GM12878 (cell line): Measurements from ENCODE around the gene ZC3H12D. TPM values are rescaled to one million over a fixed set of nuclear protein-coding genes. Genes with fewer than 3 reads are reported as not detected.
A peak's percentile ranks its signal among the peaks of the same experiment; 100 is the strongest.

Experiments
- ATAC-seq: fragments of 200-7000 bp; cut with Tn5 transposase; 3 replicates; pipeline ENCODE4 v1.9.1; 2020; ENCODE audit warnings: mild to moderate bottlenecking, moderate library complexity
- BruUV-seq: library from RNA; stranded (reverse); fragments of 400-500 nt; replicated peaks from 2 replicates; lab custom pipeline; 2021; lab: Mats Ljungman, UMichigan
- CTCF ChIA-PET: fragments of 300-600 bp; sonication (Branson Sonifier 250); formaldehyde crosslinking; extraction: SDS; loops from one replicate; lab custom pipeline; 2021; ENCODE audit warnings: inconsistent platforms; lab: Yijun Ruan, JAX
- POLR2A ChIA-PET: fragments of 350-600 bp; formaldehyde crosslinking; extraction: SDS; loops from one replicate; lab custom pipeline; 2021; ENCODE audit warnings: inconsistent platforms; lab: Charles Lee
- RAD21 ChIA-PET: fragments of 300-600 bp; sonication (Branson Sonifier 250); formaldehyde crosslinking; loops from one replicate; lab custom pipeline; 2023; ENCODE audit warnings: antibody characterized with exemption; ENCODE audit not compliant: unreplicated experiment; lab: Charles Lee
- SMC1A ChIA-PET: fragments of 300-600 bp; sonication (Branson Sonifier 250); formaldehyde crosslinking; loops from one replicate; lab custom pipeline; 2023; ENCODE audit not compliant: unreplicated experiment, uncharacterized antibody; lab: Charles Lee
- DNase-seq: peaks from one replicate; pipeline ENCODE4 v3.0.0-alpha.2; 2011; ENCODE audit warnings: low read depth, low spot score
- FAIRE-seq: peaks from 3 replicates; lab custom pipeline; 2011; peaks lifted over from hg19 to GRCh38; lab: Jason Lieb, UNC
- H2AFZ ChIP-seq: 2 replicates; pipeline ENCODE4 v1.6.0; 2011; ENCODE audit warnings: low read depth, low read length, control low read depth; ENCODE audit not compliant: control insufficient read depth
- H3K27ac ChIP-seq: 2 replicates; pipeline ENCODE4 v1.5.1; 2011; ENCODE audit warnings: control low read depth; ENCODE audit not compliant: control insufficient read depth, insufficient read depth
- H3K27me3 ChIP-seq, 2 experiments: replicated peaks in 1 of 2; 2 replicates each; pipeline versions ENCODE4 v1.6.0 to v1.6.1; 2011; ENCODE audit warnings: low read length in 1 of 2; ENCODE audit not compliant: control insufficient read depth in 2 of 2, insufficient read depth in 2 of 2
- H3K36me3 ChIP-seq, 2 experiments: 2 replicates each; pipeline ENCODE4 v1.5.1; 2011; ENCODE audit warnings: low read length in 1 of 2; ENCODE audit not compliant: control insufficient read depth in 2 of 2, insufficient read depth in 2 of 2
- H3K4me1 ChIP-seq: 2 replicates; pipeline ENCODE4 v1.6.1; 2011; ENCODE audit warnings: mild to moderate bottlenecking, low read length, moderate library complexity, mixed read lengths; ENCODE audit not compliant: control insufficient read depth, insufficient read depth
- H3K4me2 ChIP-seq: 2 replicates; pipeline ENCODE4 v1.6.0; 2011; ENCODE audit warnings: control low read depth; ENCODE audit not compliant: control insufficient read depth, insufficient read depth
- H3K4me3 ChIP-seq: fragments of 200-600 bp; sonication (generic); 2 replicates; pipeline ENCODE4 v1.5.1; 2016
- H3K79me2 ChIP-seq: 2 replicates; pipeline ENCODE4 v1.6.0; 2011; ENCODE audit warnings: low read length; ENCODE audit not compliant: control insufficient read depth, insufficient read depth
- H3K9ac ChIP-seq: 2 replicates; pipeline ENCODE4 v1.8.0; 2011; ENCODE audit warnings: low read length, control low read depth, mixed read lengths; ENCODE audit not compliant: control insufficient read depth, insufficient read depth
- H3K9me3 ChIP-seq: replicated peaks from 3 replicates; pipeline ENCODE4 v1.5.1; 2011; ENCODE audit warnings: mild to moderate bottlenecking, low read length; ENCODE audit not compliant: control insufficient read depth, insufficient read depth
- H4K20me1 ChIP-seq: 2 replicates; pipeline ENCODE4 v1.6.0; 2011; ENCODE audit not compliant: control insufficient read depth, insufficient read depth
- ASH2L ChIP-seq: fragments of 300-600, 200-600 bp; sonication (generic); IDR thresholded peaks from 2 replicates; pipeline ENCODE4 v1.6.1; 2017; ENCODE audit warnings: low read depth, mild to moderate bottlenecking, borderline replicate concordance
- BRCA1 ChIP-seq: IDR thresholded peaks from 2 replicates; pipeline ENCODE4 v1.6.1; 2011; ENCODE audit warnings: low read depth, low read length, improper control_type of control experiment
- CBX3 ChIP-seq: fragments of 200-600 bp; sonication (generic); IDR thresholded peaks from 2 replicates; pipeline ENCODE4 v1.6.1; 2016; ENCODE audit warnings: low read depth, borderline replicate concordance
- CEBPB ChIP-seq, 2 experiments: fragments of 150-350 bp in 1 of 2; IDR thresholded peaks; 2 replicates each; pipeline ENCODE4 v1.6.1; 2012 to 2014; ENCODE audit warnings: low read depth in 2 of 2, low read length in 2 of 2, borderline replicate concordance in 1 of 2, inconsistent platforms in 1 of 2
- ELK1 ChIP-seq: IDR thresholded peaks from 2 replicates; pipeline ENCODE4 v1.6.1; 2012; ENCODE audit warnings: low read depth, low read length, improper control_type of control experiment
- FOXM1 ChIP-seq: IDR thresholded peaks from 2 replicates; pipeline ENCODE4 v1.6.1; 2012; ENCODE audit warnings: low read depth, mild to moderate bottlenecking, inconsistent platforms, low read length, moderate library complexity
- HDAC6 ChIP-seq: fragments of 200-600 bp; sonication (generic); IDR thresholded peaks from one replicate; pipeline ENCODE4 v1.8.0; 2017; ENCODE audit warnings: antibody characterized with exemption; ENCODE audit not compliant: unreplicated experiment
- IRF4 ChIP-seq: IDR thresholded peaks from 2 replicates; pipeline ENCODE4 v1.6.1; 2011; ENCODE audit warnings: low read depth, low read length
- IRF5 ChIP-seq: fragments of 450-650 bp; IDR thresholded peaks from 2 replicates; pipeline ENCODE4 v1.6.1; 2017; ENCODE audit warnings: borderline replicate concordance
- KAT2A ChIP-seq: conservative IDR thresholded peaks from 2 replicates; pipeline ENCODE4 v1.6.1; 2011; ENCODE audit warnings: low read depth, low read length; ENCODE audit not compliant: control insufficient read depth
- NFIC ChIP-seq: IDR thresholded peaks from 2 replicates; pipeline ENCODE4 v1.6.1; 2012; ENCODE audit warnings: low read depth, mild to moderate bottlenecking, inconsistent platforms, low read length, moderate library complexity
- STAT3 ChIP-seq: IDR thresholded peaks from 2 replicates; pipeline ENCODE4 v1.6.1; 2011; ENCODE audit warnings: low read depth, low read length, improper control_type of control experiment
- SUPT20H ChIP-seq: IDR thresholded peaks from 2 replicates; pipeline ENCODE4 v1.6.1; 2011; ENCODE audit warnings: low read depth, mild to moderate bottlenecking, low read length, moderate library complexity, borderline replicate concordance; ENCODE audit not compliant: control insufficient read depth
- TCF7 ChIP-seq: IDR thresholded peaks from 2 replicates; pipeline ENCODE4 v1.6.1; 2014; ENCODE audit warnings: antibody characterized with exemption, borderline replicate concordance
- ZBED1 ChIP-seq: IDR thresholded peaks from 2 replicates; pipeline ENCODE4 v1.6.1; 2016; ENCODE audit warnings: borderline replicate concordance
- ZSCAN29 ChIP-seq: fragments of 450-650 bp; IDR thresholded peaks from 2 replicates; pipeline ENCODE4 v1.6.1; 2017; ENCODE audit warnings: mild to moderate bottlenecking, moderate library complexity
- WGBS: methylation state at CpG from one replicate; pipeline ENCODE4 v1.1.6; 2016; ENCODE audit warnings: low lambda C conversion rate; ENCODE audit not compliant: insufficient replicate concordance, insufficient coverage; ENCODE audit errors: missing lambda C conversion rate; 5-methylcytosine and 5-hydroxymethylcytosine counted together
- in situ Hi-C: fragments of 300-500 bp; cut with MboI; formaldehyde crosslinking; loops from 9 replicates; pipeline ENCODE4 v1.14.3; 2018; ENCODE audit warnings: mixed read lengths
- intact Hi-C: fragments of 100-400 bp; cut with micrococcal nuclease; formaldehyde crosslinking; loops from one replicate; pipeline ENCODE4 v1.14.2; 2022; ENCODE audit not compliant: unreplicated experiment
- polyA plus RNA-seq, 11 experiments: library from polyadenylated mRNA; depleted of rRNA in 4 of 11; unstranded in 6 of 11; stranded (reverse) in 5 of 11; fragments of >200 nt; fragmentation: Nextera tagmentation in 4 of 11; fragmentation: Illumina TruSeq in 1 of 11; extraction: Ambion mirVana in 4 of 11; extraction: Trizol in 1 of 11; gene quantifications; 1 replicate in 1 of 11; 2 replicates in 10 of 11; pipeline versions ENCODE4 v1.2.1 to v1.2.3, GENCODE V29; 2011 to 2016; ENCODE audit warnings: inconsistent platforms in 2 of 11, missing spikeins in 2 of 11, low read depth in 1 of 11
- total RNA-seq, 4 experiments: library from RNA; depleted of rRNA in 3 of 4; stranded (reverse); fragments of >200 nt in 3 of 4; fragmentation: Illumina TruSeq in 1 of 4; extraction: Trizol in 1 of 4; gene quantifications; 2 replicates each; pipeline versions ENCODE4 v1.2.1 to v1.2.3, GENCODE V29; 2013 to 2021
- TF ChIP-seq, protein P1 (sequence below): fragments of 450-650 bp; IDR thresholded peaks from 2 replicates; pipeline ENCODE4 v1.6.1; 2016; ENCODE audit warnings: mild to moderate bottlenecking
- TF ChIP-seq, protein P2 (sequence below): fragments of 450-650 bp; IDR thresholded peaks from 2 replicates; pipeline ENCODE4 v1.6.1; 2016; ENCODE audit warnings: mild to moderate bottlenecking

The ZC3H12D gene
- total and polyA plus RNA-seq, 10 of the 15 experiments (the other 5 are each of a cell fraction or from before 2014, with no cell fraction given), result 1.4 to 29.7 (median 8.8) TPM

- H3K27me3 ChIP-seq, result no peaks in the 10 kb centered on the region
- FAIRE-seq, result no peak
- CTCF ChIA-PET, result interaction anchor here (0.6 to 3.0 kb wide), 24 partner anchors 9 to 391 kb away, joined by 3 to 17 read pairs (median 3); no protein-coding TSS in a partner anchor
- no peak overlapping the region; the same call in 1 of the 2 replicates for H2AFZ ChIP-seq
- no peak overlapping the region for H3K4me3 ChIP-seq
- no TSS peak for BruUV-seq
- RAD21 ChIA-PET, result interaction anchor here (1.0 to 4.1 kb wide), 24 partner anchors 10 to 390 kb away, joined by 3 to 29 read pairs (median 5); partner anchors contain the start of gene TAB2
- intact Hi-C loops, result no loop called here
- no peak for DNase-seq
- no peaks in the 10 kb centered on the region for H3K9me3 ChIP-seq
- WGBS, result 54% methylated on average over 13 of the region's 13 CpGs
- SMC1A ChIA-PET, result interaction anchor here (0.7 to 3.5 kb wide), 43 partner anchors 10 to 493 kb away, joined by 3 to 28 read pairs (median 4); no protein-coding TSS in a partner anchor
- ATAC-seq, result peak; percentile 60
- in situ Hi-C loops, result no loop called here
- no peaks in the 10 kb centered on the region for H3K79me2 ChIP-seq
- H3K36me3 ChIP-seq, result no peaks in the 10 kb centered on the region
- POLR2A ChIA-PET, result interaction anchor here (0.6 to 2.7 kb wide), 9 partner anchors 15 to 389 kb away, joined by 3 to 7 read pairs (median 4); no protein-coding TSS in a partner anchor
- H3K9ac ChIP-seq, result no peak overlapping the region
- peaks cover 14% of the 10 kb centered on the region for H3K4me1 ChIP-seq
- H3K27ac ChIP-seq, result no peak overlapping the region
- peak overlapping the region; percentile 12; the same call in 1 of the 2 replicates for H3K4me2 ChIP-seq
- no peaks in the 10 kb centered on the region for H4K20me1 ChIP-seq
- TF ChIP-seq NFIC (peak; percentile 26; the same call in 1 of the 2 replicates), TCF7 (no peak), SUPT20H (no peak), IRF4 (no peak), ELK1 (no peak), ZBED1 (no peak), IRF5 (no peak), BRCA1 (no peak), ASH2L (no peak), CBX3 (no peak), KAT2A (no peak), CEBPB (IDR thresholded peaks at IDR 0.05; ENCODE audit: borderline replicate concordance in 1 of 2, low read depth in 2 of 2, low read length in 2 of 2) (no peak), STAT3 (no peak), ZSCAN29 (no peak), FOXM1 (0 out of 2 replicates have a peak, but pooled peaks have one; percentile 31), HDAC6 (no peak)
- TF ChIP-seq, protein P1, sequence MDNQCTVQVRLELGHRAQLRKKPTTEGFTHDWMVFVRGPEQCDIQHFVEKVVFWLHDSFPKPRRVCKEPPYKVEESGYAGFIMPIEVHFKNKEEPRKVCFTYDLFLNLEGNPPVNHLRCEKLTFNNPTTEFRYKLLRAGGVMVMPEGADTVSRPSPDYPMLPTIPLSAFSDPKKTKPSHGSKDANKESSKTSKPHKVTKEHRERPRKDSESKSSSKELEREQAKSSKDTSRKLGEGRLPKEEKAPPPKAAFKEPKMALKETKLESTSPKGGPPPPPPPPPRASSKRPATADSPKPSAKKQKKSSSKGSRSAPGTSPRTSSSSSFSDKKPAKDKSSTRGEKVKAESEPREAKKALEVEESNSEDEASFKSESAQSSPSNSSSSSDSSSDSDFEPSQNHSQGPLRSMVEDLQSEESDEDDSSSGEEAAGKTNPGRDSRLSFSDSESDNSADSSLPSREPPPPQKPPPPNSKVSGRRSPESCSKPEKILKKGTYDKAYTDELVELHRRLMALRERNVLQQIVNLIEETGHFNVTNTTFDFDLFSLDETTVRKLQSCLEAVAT, result 0 out of 2 replicates have a peak, but pooled peaks have one; percentile 32
- TF ChIP-seq, protein P2, sequence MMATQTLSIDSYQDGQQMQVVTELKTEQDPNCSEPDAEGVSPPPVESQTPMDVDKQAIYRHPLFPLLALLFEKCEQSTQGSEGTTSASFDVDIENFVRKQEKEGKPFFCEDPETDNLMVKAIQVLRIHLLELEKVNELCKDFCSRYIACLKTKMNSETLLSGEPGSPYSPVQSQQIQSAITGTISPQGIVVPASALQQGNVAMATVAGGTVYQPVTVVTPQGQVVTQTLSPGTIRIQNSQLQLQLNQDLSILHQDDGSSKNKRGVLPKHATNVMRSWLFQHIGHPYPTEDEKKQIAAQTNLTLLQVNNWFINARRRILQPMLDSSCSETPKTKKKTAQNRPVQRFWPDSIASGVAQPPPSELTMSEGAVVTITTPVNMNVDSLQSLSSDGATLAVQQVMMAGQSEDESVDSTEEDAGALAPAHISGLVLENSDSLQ, result peak; percentile 30; the same call in 1 of the 2 replicates
Observed at GRCh38 chr6:149419696-149420404, 65.0 kb downstream of the ZC3H12D start.
